GM12892 (cell line): ENCODE data around the gene CYP27C1.

Experiments used
- POLR2A ChIP-seq: IDR thresholded peaks from 2 replicates; pipeline ENCODE4 v1.6.1; 2011; ENCODE audit warnings: low read depth, low read length, control low read depth
- POLR2AphosphoS5 ChIP-seq: IDR thresholded peaks from 2 replicates; pipeline ENCODE4 v1.6.1; 2011; ENCODE audit warnings: low read depth, low read length, control low read depth
- TAF1 ChIP-seq: IDR thresholded peaks from 2 replicates; pipeline ENCODE4 v1.6.1; 2011; ENCODE audit warnings: low read depth, mild to moderate bottlenecking, control low read depth, low read length, borderline replicate concordance

DNA sequence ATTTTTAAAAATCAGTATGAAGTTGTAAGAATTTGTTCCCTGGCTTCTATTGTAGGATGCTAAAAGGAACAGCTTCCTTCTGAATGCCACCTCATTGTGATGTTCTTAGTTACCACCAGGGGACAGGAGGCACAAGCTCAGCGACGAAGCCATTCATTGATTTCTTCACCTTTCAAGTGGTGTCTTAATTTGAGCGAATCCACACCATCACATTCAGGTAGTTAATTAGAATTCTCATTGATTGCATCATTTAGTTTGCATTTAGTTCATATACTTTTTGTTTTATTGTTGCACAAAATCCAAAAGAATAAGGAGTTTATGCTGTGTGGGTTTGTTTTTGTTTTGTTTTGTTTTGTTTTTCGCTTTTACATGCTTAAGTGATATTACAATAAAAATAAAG lies 23.1 kb downstream of the CYP27C1 start:
- TF ChIP-seq TAF1: no peak
- no peak for TF ChIP-seq POLR2A
- no peak for TF ChIP-seq POLR2AphosphoS5
